WTC11 (cell line): ENCODE measurements around the gene ASB14. TPM values are rescaled to one million over a fixed set of nuclear protein-coding genes. Genes with fewer than 3 reads are reported as not detected.

Source experiments
- ATAC-seq: fragments of 200-7000 bp; cut with Tn5 transposase; 2 replicates; pipeline ENCODE4 v1.10.0; 2021; ENCODE audit warnings: mild to moderate bottlenecking, moderate library complexity
- CTCF ChIA-PET: fragments of 300-600 bp; sonication (Branson Sonifier 250); formaldehyde crosslinking; loops from one replicate; lab custom pipeline; 2021; ENCODE audit warnings: antibody characterized with exemption; lab: Charles Lee
- POLR2A ChIA-PET: fragments of 350-600 bp; sonication (Branson Sonifier 250); formaldehyde crosslinking; loops from one replicate; lab custom pipeline; 2021; ENCODE audit warnings: antibody characterized with exemption; lab: Charles Lee
- DNase-seq: peaks from one replicate; pipeline ENCODE4 v3.0.0; 2021; ENCODE audit warnings: low spot score
- H3K27ac Mint-ChIP-seq: 2 replicates; pipeline ENCODE4 v1.8.0; 2021; ENCODE audit warnings: mixed read lengths
- H3K27me3 Mint-ChIP-seq: 2 replicates; pipeline ENCODE4 v1.8.0; 2021; ENCODE audit warnings: low read depth, mild to moderate bottlenecking, moderate library complexity, mixed read lengths
- H3K36me3 Mint-ChIP-seq: 2 replicates; pipeline ENCODE4 v1.8.0; 2021; ENCODE audit warnings: mixed read lengths
- H3K4me1 Mint-ChIP-seq: 2 replicates; pipeline ENCODE4 v1.8.0; 2022; ENCODE audit warnings: mixed read lengths
- H3K4me3 Mint-ChIP-seq: 2 replicates; pipeline ENCODE4 v1.8.0; 2021; ENCODE audit warnings: mild to moderate bottlenecking, moderate library complexity, mixed read lengths
- H3K9me3 Mint-ChIP-seq: 2 replicates; pipeline ENCODE4 v1.8.0; 2021; ENCODE audit warnings: mixed read lengths
- CREB1 ChIP-seq: sonication (generic); formaldehyde crosslinking; IDR thresholded peaks from 2 replicates; pipeline ENCODE4 v1.8.0; 2023; ENCODE audit warnings: mild to moderate bottlenecking, missing genetic modification reagents
- GABPB1 ChIP-seq: sonication (generic); formaldehyde crosslinking; IDR thresholded peaks from 2 replicates; pipeline ENCODE4 v1.8.1; 2023; ENCODE audit warnings: mild to moderate bottlenecking, missing genetic modification reagents
- MYBL2 ChIP-seq: sonication (generic); formaldehyde crosslinking; IDR thresholded peaks from 2 replicates; pipeline ENCODE4 v1.8.1; 2023; ENCODE audit warnings: mild to moderate bottlenecking, moderate library complexity, missing genetic modification reagents
- RORB ChIP-seq: fragments of 250-450 bp; sonication (Bioruptor Pico); IDR thresholded peaks from 2 replicates; pipeline ENCODE4 v1.9.0; 2021; ENCODE audit warnings: mild to moderate bottlenecking
- SP1 ChIP-seq: sonication (generic); formaldehyde crosslinking; conservative IDR thresholded peaks from 2 replicates; pipeline ENCODE4 v1.8.1; 2022; ENCODE audit warnings: missing genetic modification reagents
- ZNF138 ChIP-seq: sonication (generic); formaldehyde crosslinking; conservative IDR thresholded peaks from 2 replicates; pipeline ENCODE4 v1.8.1; 2022; ENCODE audit warnings: mild to moderate bottlenecking, moderate library complexity, missing genetic modification reagents
- ZNF263 ChIP-seq: sonication (generic); formaldehyde crosslinking; IDR thresholded peaks from 2 replicates; pipeline ENCODE4 v1.8.1; 2022; ENCODE audit warnings: low read depth, mild to moderate bottlenecking, moderate library complexity, missing genetic modification reagents
- ZNF317 ChIP-seq: sonication (generic); formaldehyde crosslinking; IDR thresholded peaks from 2 replicates; pipeline ENCODE4 v1.8.1; 2023; ENCODE audit warnings: low read depth, mild to moderate bottlenecking, moderate library complexity, missing genetic modification reagents, borderline replicate concordance
- total RNA-seq: library from RNA; stranded (reverse); gene quantifications from 3 replicates; pipeline ENCODE4 v1.2.3, GENCODE V29; 2021
- TF ChIP-seq, protein P1 (sequence below): fragments of 250-450 bp; sonication (Bioruptor Pico); IDR thresholded peaks from 2 replicates; pipeline ENCODE4 v1.9.0; 2021; ENCODE audit warnings: mild to moderate bottlenecking
- TF ChIP-seq, protein P2 (sequence below): sonication (generic); formaldehyde crosslinking; IDR thresholded peaks from 2 replicates; pipeline ENCODE4 v1.8.1; 2022; ENCODE audit warnings: mild to moderate bottlenecking, moderate library complexity, missing genetic modification reagents
- TF ChIP-seq, protein P3 (sequence below): sonication (generic); formaldehyde crosslinking; IDR thresholded peaks from 2 replicates; pipeline ENCODE4 v1.8.1; 2022; ENCODE audit warnings: low read depth, missing genetic modification reagents, borderline replicate concordance
- TF ChIP-seq, protein P4 (sequence below): sonication (generic); formaldehyde crosslinking; IDR thresholded peaks from 2 replicates; pipeline ENCODE4 v1.8.0; 2022; ENCODE audit warnings: mild to moderate bottlenecking, missing genetic modification reagents
- TF ChIP-seq, protein P5 (sequence below): sonication (generic); formaldehyde crosslinking; conservative IDR thresholded peaks from 2 replicates; pipeline ENCODE4 v1.8.1; 2022; ENCODE audit warnings: mild to moderate bottlenecking, missing genetic modification reagents
- TF ChIP-seq, protein P6 (sequence below): sonication (generic); formaldehyde crosslinking; IDR thresholded peaks from 2 replicates; pipeline ENCODE4 v1.8.1; 2023; ENCODE audit warnings: mild to moderate bottlenecking, moderate library complexity, missing genetic modification reagents
- TF ChIP-seq, protein P7 (sequence below): sonication (generic); formaldehyde crosslinking; IDR thresholded peaks from 2 replicates; pipeline ENCODE4 v1.8.1; 2023; ENCODE audit warnings: mild to moderate bottlenecking, missing genetic modification reagents, moderate library complexity
- TF ChIP-seq, protein P8 (sequence below): sonication (generic); formaldehyde crosslinking; IDR thresholded peaks from 2 replicates; pipeline ENCODE4 v1.8.1; 2022; ENCODE audit warnings: low read depth, mild to moderate bottlenecking, moderate library complexity, missing genetic modification reagents, borderline replicate concordance
- TF ChIP-seq, protein P9 (sequence below): sonication (generic); formaldehyde crosslinking; IDR thresholded peaks from 2 replicates; pipeline ENCODE4 v1.8.1; 2023; ENCODE audit warnings: mild to moderate bottlenecking, missing genetic modification reagents, borderline replicate concordance

Gene ASB14
- total RNA-seq, 1 experiment from 2014 or later, result not detected

DNA sequence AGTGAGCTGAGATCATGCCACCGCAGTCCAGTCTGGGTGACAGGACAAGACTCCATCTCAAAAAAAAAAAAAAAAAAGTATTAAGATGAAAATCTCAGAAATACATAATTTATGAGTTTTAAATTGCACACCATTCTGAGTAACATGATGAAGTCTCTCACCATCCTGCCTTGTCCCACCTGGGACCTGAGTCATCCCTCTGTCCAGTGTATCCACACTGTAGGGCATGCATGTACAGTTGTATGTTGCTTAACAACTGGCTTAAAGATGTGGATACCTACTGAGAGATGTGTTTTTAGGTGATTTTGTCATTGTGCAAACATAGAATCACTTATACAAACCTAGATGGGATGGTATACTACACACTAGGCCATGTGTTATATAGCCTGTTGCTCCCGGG is 17.1 kb downstream of the ASB14 start (continued):
- TF ChIP-seq, protein P1, sequence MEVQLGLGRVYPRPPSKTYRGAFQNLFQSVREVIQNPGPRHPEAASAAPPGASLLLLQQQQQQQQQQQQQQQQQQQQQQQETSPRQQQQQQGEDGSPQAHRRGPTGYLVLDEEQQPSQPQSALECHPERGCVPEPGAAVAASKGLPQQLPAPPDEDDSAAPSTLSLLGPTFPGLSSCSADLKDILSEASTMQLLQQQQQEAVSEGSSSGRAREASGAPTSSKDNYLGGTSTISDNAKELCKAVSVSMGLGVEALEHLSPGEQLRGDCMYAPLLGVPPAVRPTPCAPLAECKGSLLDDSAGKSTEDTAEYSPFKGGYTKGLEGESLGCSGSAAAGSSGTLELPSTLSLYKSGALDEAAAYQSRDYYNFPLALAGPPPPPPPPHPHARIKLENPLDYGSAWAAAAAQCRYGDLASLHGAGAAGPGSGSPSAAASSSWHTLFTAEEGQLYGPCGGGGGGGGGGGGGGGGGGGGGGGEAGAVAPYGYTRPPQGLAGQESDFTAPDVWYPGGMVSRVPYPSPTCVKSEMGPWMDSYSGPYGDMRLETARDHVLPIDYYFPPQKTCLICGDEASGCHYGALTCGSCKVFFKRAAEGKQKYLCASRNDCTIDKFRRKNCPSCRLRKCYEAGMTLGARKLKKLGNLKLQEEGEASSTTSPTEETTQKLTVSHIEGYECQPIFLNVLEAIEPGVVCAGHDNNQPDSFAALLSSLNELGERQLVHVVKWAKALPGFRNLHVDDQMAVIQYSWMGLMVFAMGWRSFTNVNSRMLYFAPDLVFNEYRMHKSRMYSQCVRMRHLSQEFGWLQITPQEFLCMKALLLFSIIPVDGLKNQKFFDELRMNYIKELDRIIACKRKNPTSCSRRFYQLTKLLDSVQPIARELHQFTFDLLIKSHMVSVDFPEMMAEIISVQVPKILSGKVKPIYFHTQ (CRISPR knock-in tag), result no peak
- no peak for TF ChIP-seq MYBL2 (CRISPR knock-in tag)
- TF ChIP-seq, protein P2, sequence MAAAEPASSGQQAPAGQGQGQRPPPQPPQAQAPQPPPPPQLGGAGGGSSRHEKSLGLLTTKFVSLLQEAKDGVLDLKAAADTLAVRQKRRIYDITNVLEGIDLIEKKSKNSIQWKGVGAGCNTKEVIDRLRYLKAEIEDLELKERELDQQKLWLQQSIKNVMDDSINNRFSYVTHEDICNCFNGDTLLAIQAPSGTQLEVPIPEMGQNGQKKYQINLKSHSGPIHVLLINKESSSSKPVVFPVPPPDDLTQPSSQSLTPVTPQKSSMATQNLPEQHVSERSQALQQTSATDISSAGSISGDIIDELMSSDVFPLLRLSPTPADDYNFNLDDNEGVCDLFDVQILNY (CRISPR knock-in tag), result no peak

DNA sequence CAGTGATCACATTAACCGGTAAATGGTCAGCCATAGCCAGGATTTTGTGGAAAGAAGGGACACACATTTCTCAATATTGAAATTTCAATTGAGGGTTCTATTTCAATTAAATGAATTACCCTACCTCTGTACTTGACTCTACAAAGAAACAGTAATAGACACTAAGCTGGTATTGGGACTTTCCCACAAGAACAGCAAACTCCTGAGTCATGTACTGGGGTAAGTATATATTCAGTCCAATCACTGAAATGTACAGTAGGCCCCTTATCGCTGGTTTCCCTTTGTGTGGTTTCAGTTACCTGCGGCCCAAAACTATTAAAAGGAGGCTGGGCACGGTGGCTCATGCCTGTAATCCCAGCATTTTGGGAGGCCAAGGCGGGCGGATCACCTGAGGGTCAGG is 17.6 kb downstream of the ASB14 start:
- Mint-ChIP-seq H3K27ac (no peak overlapping the region), H3K9me3 (peaks cover 9% of the 10 kb centered on the region), H3K4me1 (no peaks in the 10 kb centered on the region), H3K36me3 (peaks cover 21% of the 10 kb centered on the region), H3K4me3 (no peak overlapping the region), H3K27me3 (no peaks in the 10 kb centered on the region)
- ChIA-PET CTCF (interaction anchor here (0.7 kb wide), 1 partner anchor 103 kb away, joined by 3 read pairs; no protein-coding TSS in a partner anchor), POLR2A (no interaction called here)
- DNase-seq (no peak), ATAC-seq (no peak)
- no peak for TF ChIP-seq RORB (CRISPR knock-in tag)
- no peak for TF ChIP-seq ZNF263 (CRISPR knock-in tag)
- TF ChIP-seq GABPB1 (CRISPR knock-in tag), result no peak
- TF ChIP-seq, protein P3, sequence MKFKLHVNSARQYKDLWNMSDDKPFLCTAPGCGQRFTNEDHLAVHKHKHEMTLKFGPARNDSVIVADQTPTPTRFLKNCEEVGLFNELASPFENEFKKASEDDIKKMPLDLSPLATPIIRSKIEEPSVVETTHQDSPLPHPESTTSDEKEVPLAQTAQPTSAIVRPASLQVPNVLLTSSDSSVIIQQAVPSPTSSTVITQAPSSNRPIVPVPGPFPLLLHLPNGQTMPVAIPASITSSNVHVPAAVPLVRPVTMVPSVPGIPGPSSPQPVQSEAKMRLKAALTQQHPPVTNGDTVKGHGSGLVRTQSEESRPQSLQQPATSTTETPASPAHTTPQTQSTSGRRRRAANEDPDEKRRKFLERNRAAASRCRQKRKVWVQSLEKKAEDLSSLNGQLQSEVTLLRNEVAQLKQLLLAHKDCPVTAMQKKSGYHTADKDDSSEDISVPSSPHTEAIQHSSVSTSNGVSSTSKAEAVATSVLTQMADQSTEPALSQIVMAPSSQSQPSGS (CRISPR knock-in tag), result no peak
- TF ChIP-seq, protein P4, sequence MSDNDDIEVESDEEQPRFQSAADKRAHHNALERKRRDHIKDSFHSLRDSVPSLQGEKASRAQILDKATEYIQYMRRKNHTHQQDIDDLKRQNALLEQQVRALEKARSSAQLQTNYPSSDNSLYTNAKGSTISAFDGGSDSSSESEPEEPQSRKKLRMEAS (CRISPR knock-in tag), result no peak
- TF ChIP-seq, protein P5, sequence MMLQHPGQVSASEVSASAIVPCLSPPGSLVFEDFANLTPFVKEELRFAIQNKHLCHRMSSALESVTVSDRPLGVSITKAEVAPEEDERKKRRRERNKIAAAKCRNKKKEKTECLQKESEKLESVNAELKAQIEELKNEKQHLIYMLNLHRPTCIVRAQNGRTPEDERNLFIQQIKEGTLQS (CRISPR knock-in tag), result no peak
- TF ChIP-seq, protein P6, sequence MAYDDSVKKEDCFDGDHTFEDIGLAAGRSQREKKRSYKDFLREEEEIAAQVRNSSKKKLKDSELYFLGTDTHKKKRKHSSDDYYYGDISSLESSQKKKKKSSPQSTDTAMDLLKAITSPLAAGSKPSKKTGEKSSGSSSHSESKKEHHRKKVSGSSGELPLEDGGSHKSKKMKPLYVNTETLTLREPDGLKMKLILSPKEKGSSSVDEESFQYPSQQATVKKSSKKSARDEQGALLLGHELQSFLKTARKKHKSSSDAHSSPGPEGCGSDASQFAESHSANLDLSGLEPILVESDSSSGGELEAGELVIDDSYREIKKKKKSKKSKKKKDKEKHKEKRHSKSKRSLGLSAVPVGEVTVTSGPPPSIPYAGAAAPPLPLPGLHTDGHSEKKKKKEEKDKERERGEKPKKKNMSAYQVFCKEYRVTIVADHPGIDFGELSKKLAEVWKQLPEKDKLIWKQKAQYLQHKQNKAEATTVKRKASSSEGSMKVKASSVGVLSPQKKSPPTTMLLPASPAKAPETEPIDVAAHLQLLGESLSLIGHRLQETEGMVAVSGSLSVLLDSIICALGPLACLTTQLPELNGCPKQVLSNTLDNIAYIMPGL (CRISPR knock-in tag), result no peak
- TF ChIP-seq ZNF317 (CRISPR knock-in tag), result no peak
- TF ChIP-seq CREB1, result no peak
- TF ChIP-seq, protein P7, sequence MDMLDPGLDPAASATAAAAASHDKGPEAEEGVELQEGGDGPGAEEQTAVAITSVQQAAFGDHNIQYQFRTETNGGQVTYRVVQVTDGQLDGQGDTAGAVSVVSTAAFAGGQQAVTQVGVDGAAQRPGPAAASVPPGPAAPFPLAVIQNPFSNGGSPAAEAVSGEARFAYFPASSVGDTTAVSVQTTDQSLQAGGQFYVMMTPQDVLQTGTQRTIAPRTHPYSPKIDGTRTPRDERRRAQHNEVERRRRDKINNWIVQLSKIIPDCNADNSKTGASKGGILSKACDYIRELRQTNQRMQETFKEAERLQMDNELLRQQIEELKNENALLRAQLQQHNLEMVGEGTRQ (CRISPR knock-in tag), result no peak

DNA sequence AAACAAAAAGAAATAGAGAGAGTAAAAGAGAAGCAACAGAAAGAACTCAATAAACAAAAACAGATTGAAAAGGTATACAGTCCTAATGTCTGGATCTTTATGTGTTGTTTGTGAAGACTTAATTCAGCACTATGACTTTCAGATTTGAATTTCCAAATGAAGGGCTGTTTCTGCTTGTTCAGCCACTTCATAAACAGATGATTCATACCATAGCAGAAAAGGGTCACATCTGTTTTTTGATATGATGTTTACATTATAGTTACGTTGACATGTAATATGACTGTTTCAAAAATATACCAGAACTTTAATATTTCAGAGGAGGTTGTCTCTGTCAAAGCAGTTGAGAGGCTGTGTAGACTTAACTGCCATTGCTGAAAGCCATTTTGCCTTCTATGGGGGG is 24.1 kb downstream of the ASB14 start:
- ATAC-seq, result no peak
- H3K4me3 Mint-ChIP-seq, result no peak overlapping the region
- no peaks in the 10 kb centered on the region for H3K4me1 Mint-ChIP-seq
- H3K36me3 Mint-ChIP-seq, result peaks cover 43% of the 10 kb centered on the region
- TF ChIP-seq ZNF138 (no peak), SP1 (CRISPR knock-in tag) (no peak), ZNF317 (CRISPR knock-in tag) (no peak)
- TF ChIP-seq, protein P8, sequence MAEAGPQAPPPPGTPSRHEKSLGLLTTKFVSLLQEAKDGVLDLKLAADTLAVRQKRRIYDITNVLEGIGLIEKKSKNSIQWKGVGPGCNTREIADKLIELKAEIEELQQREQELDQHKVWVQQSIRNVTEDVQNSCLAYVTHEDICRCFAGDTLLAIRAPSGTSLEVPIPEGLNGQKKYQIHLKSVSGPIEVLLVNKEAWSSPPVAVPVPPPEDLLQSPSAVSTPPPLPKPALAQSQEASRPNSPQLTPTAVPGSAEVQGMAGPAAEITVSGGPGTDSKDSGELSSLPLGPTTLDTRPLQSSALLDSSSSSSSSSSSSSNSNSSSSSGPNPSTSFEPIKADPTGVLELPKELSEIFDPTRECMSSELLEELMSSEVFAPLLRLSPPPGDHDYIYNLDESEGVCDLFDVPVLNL (CRISPR knock-in tag), result no peak
- TF ChIP-seq, protein P9, sequence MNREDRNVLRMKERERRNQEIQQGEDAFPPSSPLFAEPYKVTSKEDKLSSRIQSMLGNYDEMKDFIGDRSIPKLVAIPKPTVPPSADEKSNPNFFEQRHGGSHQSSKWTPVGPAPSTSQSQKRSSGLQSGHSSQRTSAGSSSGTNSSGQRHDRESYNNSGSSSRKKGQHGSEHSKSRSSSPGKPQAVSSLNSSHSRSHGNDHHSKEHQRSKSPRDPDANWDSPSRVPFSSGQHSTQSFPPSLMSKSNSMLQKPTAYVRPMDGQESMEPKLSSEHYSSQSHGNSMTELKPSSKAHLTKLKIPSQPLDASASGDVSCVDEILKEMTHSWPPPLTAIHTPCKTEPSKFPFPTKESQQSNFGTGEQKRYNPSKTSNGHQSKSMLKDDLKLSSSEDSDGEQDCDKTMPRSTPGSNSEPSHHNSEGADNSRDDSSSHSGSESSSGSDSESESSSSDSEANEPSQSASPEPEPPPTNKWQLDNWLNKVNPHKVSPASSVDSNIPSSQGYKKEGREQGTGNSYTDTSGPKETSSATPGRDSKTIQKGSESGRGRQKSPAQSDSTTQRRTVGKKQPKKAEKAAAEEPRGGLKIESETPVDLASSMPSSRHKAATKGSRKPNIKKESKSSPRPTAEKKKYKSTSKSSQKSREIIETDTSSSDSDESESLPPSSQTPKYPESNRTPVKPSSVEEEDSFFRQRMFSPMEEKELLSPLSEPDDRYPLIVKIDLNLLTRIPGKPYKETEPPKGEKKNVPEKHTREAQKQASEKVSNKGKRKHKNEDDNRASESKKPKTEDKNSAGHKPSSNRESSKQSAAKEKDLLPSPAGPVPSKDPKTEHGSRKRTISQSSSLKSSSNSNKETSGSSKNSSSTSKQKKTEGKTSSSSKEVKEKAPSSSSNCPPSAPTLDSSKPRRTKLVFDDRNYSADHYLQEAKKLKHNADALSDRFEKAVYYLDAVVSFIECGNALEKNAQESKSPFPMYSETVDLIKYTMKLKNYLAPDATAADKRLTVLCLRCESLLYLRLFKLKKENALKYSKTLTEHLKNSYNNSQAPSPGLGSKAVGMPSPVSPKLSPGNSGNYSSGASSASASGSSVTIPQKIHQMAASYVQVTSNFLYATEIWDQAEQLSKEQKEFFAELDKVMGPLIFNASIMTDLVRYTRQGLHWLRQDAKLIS (CRISPR knock-in tag), result no peak
- no peak for DNase-seq
- peaks cover 11% of the 10 kb centered on the region for H3K9me3 Mint-ChIP-seq
- H3K27me3 Mint-ChIP-seq, result no peaks in the 10 kb centered on the region
- POLR2A ChIA-PET, result no interaction called here
- no peak overlapping the region for H3K27ac Mint-ChIP-seq
- CTCF ChIA-PET, result no interaction called here
